PC-9 (cell line): ENCODE data around the gene HNRNPUL2.

ENCODE experiments used
- CTCF ChIP-seq: fragments of 200-600 bp; sonication (generic); conservative IDR thresholded peaks from 2 replicates; pipeline ENCODE4 v1.6.1; 2017; ENCODE audit warnings: mixed run types, antibody characterized with exemption, mild to moderate bottlenecking, moderate library complexity
- EZH2 ChIP-seq: fragments of 200-600 bp; sonication (generic); IDR thresholded peaks from 2 replicates; pipeline ENCODE4 v1.8.0; 2017; ENCODE audit warnings: antibody characterized with exemption, low read depth

GRCh38 chr11:62676698-62677097 lies 50.6 kb downstream of the HNRNPUL2 start:
- TF ChIP-seq EZH2 (no peak), CTCF (no peak)
